ENCODE results near the gene GTF2I. TPM values are rescaled to one million over a fixed set of nuclear protein-coding genes. Genes with fewer than 3 reads are reported as not detected.
"Not testable (repeated sequence)": the region's sequence is repeated elsewhere in the genome, so short reads cannot be mapped to it uniquely, and the experiment has no call there.

The GTF2I gene
- total RNA-seq, 1 experiment from 2014 or later: 188 TPM

GRCh38 chr7:74773760-74774750, 116.5 kb downstream of the GTF2I start, which contains the start of gene NCF1:
Gene NCF1, plus strand, starts transcription at chr7:74774011. Its CDS starts 21 bp downstream, at chr7:74774032.
- DNase-seq (ENCODE audit: low spot score): not testable (repeated sequence)

- DNase-seq (ENCODE audit: low spot score): not testable (repeated sequence)
Observed at GRCh38 chr7:74775111-74775510, 117.6 kb downstream of the GTF2I start.

- not testable (repeated sequence) for DNase-seq (ENCODE audit: low spot score)
Observed at GRCh38 chr7:74779053-74779452, 121.5 kb downstream of the GTF2I start.

- not testable (repeated sequence) for DNase-seq (ENCODE audit: low spot score)
Observed at GRCh38 chr7:74781746-74782145, 124.2 kb downstream of the GTF2I start.

- DNase-seq (ENCODE audit: low spot score): not testable (repeated sequence)
Observed at GRCh38 chr7:74783595-74783994, 126.1 kb downstream of the GTF2I start.

GRCh38 chr7:74788369-74789150, 131.0 kb downstream of the GTF2I start:
- peak; percentile 80 for DNase-seq (ENCODE audit: low spot score)

GRCh38 chr7:74789200-74789736, 131.8 kb downstream of the GTF2I start:
- DNase-seq (ENCODE audit: low spot score): not testable (repeated sequence)

- not testable (repeated sequence) for DNase-seq (ENCODE audit: low spot score)
Observed at GRCh38 chr7:74797848-74798622, 140.5 kb downstream of the GTF2I start.

- DNase-seq (ENCODE audit: low spot score): not testable (repeated sequence)
Observed at GRCh38 chr7:74798644-74799043, 141.1 kb downstream of the GTF2I start.

Other genes with a start within 250 kb of the GTF2I start
- gene GTF2IRD1, start 203.8 kb upstream of the GTF2I start, total RNA-seq (2014; rRNA removed; shearing (Covaris generic)): 25.2 and 54.7 TPM in 2 replicates
- not detected in 2 replicates for gene NCF1, start 116.3 kb downstream of the GTF2I start, total RNA-seq (2014; rRNA removed; shearing (Covaris generic))
- 31.9 and 38.4 TPM in 2 replicates for gene GTF2IRD2, start 193.9 kb downstream of the GTF2I start, total RNA-seq (2014; rRNA removed; shearing (Covaris generic))

Data from A172 (cell line).